Left lung (tissue), 10 donors: ENCODE measurements around the gene PAQR3. TPM values are rescaled to one million over a fixed set of nuclear protein-coding genes. Genes with fewer than 3 reads are reported as not detected.

Experiments
- ATAC-seq: fragments of 200-7000 bp; cut with Tn5 transposase; one replicate; pipeline ENCODE4 v1.9.1; 2020; ENCODE audit warnings: moderate library complexity
- DNase-seq, 4 donors: peaks; one replicate each; pipeline ENCODE4 v3.0.0-alpha.2; 2013 to 2020
- H3K27ac ChIP-seq, 2 donors: fragments of 200-600 bp; sonication (generic) in 1 of 2; one replicate each; pipeline versions ENCODE4 v1.5.0 to v1.8.0; 2020 to 2021
- H3K27me3 ChIP-seq, 2 donors: fragments of 200-600 bp; sonication (generic) in 1 of 2; one replicate each; pipeline versions ENCODE4 v1.5.0 to v1.8.0; 2020 to 2021
- H3K36me3 ChIP-seq, 2 donors: fragments of 200-600 bp; sonication (generic) in 1 of 2; one replicate each; pipeline versions ENCODE4 v1.5.0 to v1.8.0; 2020 to 2021
- H3K4me1 ChIP-seq, 2 donors: fragments of 200-600 bp; one replicate each; pipeline ENCODE4 v1.8.0; 2021
- H3K4me3 ChIP-seq, 2 donors: fragments of 200-600 bp; sonication (generic) in 1 of 2; one replicate each; pipeline versions ENCODE4 v1.5.0 to v1.8.0; 2020 to 2021; ENCODE audit warnings: mild to moderate bottlenecking in 1 of 2
- H3K9me3 ChIP-seq, 2 donors: fragments of 200-600 bp; sonication (generic) in 1 of 2; one replicate each; pipeline versions ENCODE4 v1.5.0 to v1.8.0; 2020 to 2021
- CTCF ChIP-seq, 2 donors: fragments of 200-600 bp; sonication (generic) in 1 of 2; IDR thresholded peaks; one replicate each; pipeline versions ENCODE4 v1.5.0 to v1.8.0; 2021; ENCODE audit warnings: antibody characterized with exemption in 2 of 2
- intact Hi-C, 2 donors: fragments of 100-400 bp; cut with DNase I; formaldehyde crosslinking; loops; one replicate each; pipeline versions ENCODE4 v1.11.2 to v1.14.2; 2022
- polyA plus RNA-seq, 6 donors: library from polyadenylated mRNA; unstranded; fragments of 120-200 nt; gene quantifications; one replicate each; pipeline ENCODE4 v1.2.1, GENCODE V29; 2013; ENCODE audit not compliant: insufficient read length in 6 of 6
- total RNA-seq, 2 donors: library from RNA; stranded (reverse); fragmentation: NEBNext Ultra II Directional; extraction: Animal tissue kit (Norgen Biotek cat#: 25700); gene quantifications; one replicate each; pipeline ENCODE4 v1.2.1, GENCODE V29; 2021
- donor health status: DM: no; HTN: yes; CAD: no.
- donor health status: DM: no; HTN: no; CAD: no.

Gene PAQR3
- total and polyA plus RNA-seq, 8 donors = 12.5 to 19.9 (median 16.3) TPM

DNA sequence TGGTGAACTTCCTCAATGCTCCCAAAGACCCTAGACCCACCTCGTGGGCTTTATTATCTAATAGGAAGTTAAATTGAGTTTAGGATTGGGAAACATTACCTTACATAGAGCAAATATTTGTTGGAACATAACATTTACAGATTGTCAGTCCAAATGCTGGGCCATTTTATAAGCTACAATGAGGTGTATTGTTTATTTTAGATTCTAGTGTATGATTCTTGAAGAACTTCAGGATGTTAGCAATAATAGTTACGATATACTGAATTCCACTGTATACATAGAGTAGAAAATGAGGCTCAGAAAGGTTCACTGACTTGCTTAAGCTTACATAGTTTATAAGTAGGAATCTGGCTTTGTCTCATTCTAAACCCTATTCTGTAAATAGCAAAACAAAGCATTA, 37.4 kb downstream of the PAQR3 start:
- ATAC-seq (no peak), DNase-seq (no peak)
- no peaks in the 10 kb centered on the region for H3K36me3 ChIP-seq
- no peak overlapping the region for H3K4me3 ChIP-seq
- intact Hi-C loops = no loop called here
- no peak overlapping the region for H3K27ac ChIP-seq
- no peak for TF ChIP-seq CTCF (IDR thresholded peaks at IDR 0.05)
- no peaks in the 10 kb centered on the region for H3K27me3 ChIP-seq
- H3K9me3 ChIP-seq = no peaks in the 10 kb centered on the region
- H3K4me1 ChIP-seq = no peaks in the 10 kb centered on the region

GRCh38 chr4:78899302-78899701, 39.9 kb downstream of the PAQR3 start:
- Histone ChIP-seq H3K4me3 (no peak overlapping the region), H3K36me3 (peaks cover 0 to 9% of the 10 kb centered on the region in 2 donors), H3K27me3 (no peaks in the 10 kb centered on the region), H3K27ac (no peak overlapping the region), H3K4me1 (no peaks in the 10 kb centered on the region), H3K9me3 (no peaks in the 10 kb centered on the region)
- DNase-seq (no peak), ATAC-seq (no peak)
- no peak for TF ChIP-seq CTCF (IDR thresholded peaks at IDR 0.05)
- intact Hi-C loops = no loop called here

GRCh38 chr4:78889955-78890354, 49.3 kb downstream of the PAQR3 start:
- H3K4me3 ChIP-seq = no peak overlapping the region
- no peak for TF ChIP-seq CTCF (IDR thresholded peaks at IDR 0.05)
- peaks cover 0 to 49% of the 10 kb centered on the region in 2 donors for H3K36me3 ChIP-seq
- intact Hi-C loops = no loop called here
- no peak for DNase-seq
- H3K27me3 ChIP-seq = no peaks in the 10 kb centered on the region
- ATAC-seq = no peak
- H3K4me1 ChIP-seq = no peaks in the 10 kb centered on the region
- H3K27ac ChIP-seq = no peak overlapping the region
- no peaks in the 10 kb centered on the region for H3K9me3 ChIP-seq

DNA sequence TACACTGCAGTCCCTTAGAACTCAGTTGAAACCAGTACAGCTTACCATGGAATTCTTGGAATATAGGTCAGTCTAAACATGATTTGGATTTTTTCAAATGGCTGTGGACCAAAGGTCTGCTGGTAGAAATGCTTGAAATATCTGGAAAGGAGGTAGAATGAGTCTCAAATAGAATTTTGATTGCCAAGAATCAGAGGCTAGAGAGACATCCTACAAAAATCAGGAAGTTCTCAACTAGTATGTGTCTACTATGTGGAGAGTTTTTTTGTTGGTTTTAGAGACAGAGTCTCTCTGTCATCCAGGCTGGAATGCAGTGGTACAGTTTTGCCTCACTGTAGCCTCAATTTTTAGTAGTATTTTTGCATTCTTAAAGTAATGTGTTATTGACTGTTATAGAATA, 53.6 kb downstream of the PAQR3 start:
- Histone ChIP-seq H3K4me1 (no peaks in the 10 kb centered on the region), H3K9me3 (no peaks in the 10 kb centered on the region), H3K4me3 (no peak overlapping the region), H3K27me3 (no peaks in the 10 kb centered on the region), H3K27ac (no peak overlapping the region), H3K36me3 (peaks cover 0 to 28% of the 10 kb centered on the region in 2 donors)
- no peak for DNase-seq
- no peak for TF ChIP-seq CTCF (IDR thresholded peaks at IDR 0.05)
- intact Hi-C loops = no loop called here
- ATAC-seq = no peak

GRCh38 chr4:78880874-78881492, 58.3 kb downstream of the PAQR3 start:
- no peaks in the 10 kb centered on the region for H3K4me1 ChIP-seq
- no peak for TF ChIP-seq CTCF (IDR thresholded peaks at IDR 0.05)
- DNase-seq (no peak), ATAC-seq (no peak)
- no peaks in the 10 kb centered on the region for H3K9me3 ChIP-seq
- no peak overlapping the region for H3K27ac ChIP-seq
- peaks cover 0 to 34% of the 10 kb centered on the region in 2 donors for H3K36me3 ChIP-seq
- no peaks in the 10 kb centered on the region for H3K27me3 ChIP-seq
- H3K4me3 ChIP-seq = no peak overlapping the region
- intact Hi-C loops = no loop called here
